CD14-positive monocyte (primary cell): ENCODE data around the gene HTRA3. TPM values are rescaled to one million over a fixed set of nuclear protein-coding genes. Genes with fewer than 3 reads are reported as not detected.

Experiments
- DNase-seq, 3 donors: peaks; one replicate each; pipeline ENCODE4 v3.0.0-alpha.2; 2011 to 2022
- H2AFZ ChIP-seq: 2 replicates; pipeline ENCODE4 v1.6.0; 2012; ENCODE audit warnings: mild to moderate bottlenecking, low read depth, low read length, inconsistent platforms; ENCODE audit not compliant: insufficient read depth, poor library complexity, severe bottlenecking
- H3K27ac ChIP-seq, 2 donors: 1 replicate in 1 of 2; 2 replicates in 1 of 2; pipeline ENCODE4 v1.5.1; 2012 to 2013; ENCODE audit warnings: low read length in 2 of 2, control low read depth in 1 of 2, inconsistent platforms in 1 of 2, low read depth in 1 of 2, mild to moderate bottlenecking in 1 of 2
- H3K27me3 ChIP-seq, 2 donors: one replicate each; pipeline versions ENCODE4 v1.6.0 to v1.6.1; 2011 to 2013; ENCODE audit warnings: low read length in 2 of 2; ENCODE audit not compliant: control insufficient read depth in 2 of 2, insufficient read depth in 2 of 2
- H3K36me3 ChIP-seq, 2 donors: replicated peaks in 1 of 2; 1 replicate in 1 of 2; 2 replicates in 1 of 2; pipeline versions ENCODE4 v1.5.1 to v1.6.1; 2012 to 2013; ENCODE audit warnings: low read length in 2 of 2, control low read depth in 1 of 2, inconsistent platforms in 1 of 2, mild to moderate bottlenecking in 1 of 2; ENCODE audit not compliant: insufficient read depth in 2 of 2, control insufficient read depth in 1 of 2
- H3K4me1 ChIP-seq, 2 donors: 1 replicate in 1 of 2; 2 replicates in 1 of 2; pipeline versions ENCODE4 v1.5.1 to v1.6.1; 2012 to 2013; ENCODE audit warnings: low read length in 2 of 2, control low read depth in 1 of 2, inconsistent platforms in 1 of 2, mild to moderate bottlenecking in 1 of 2, moderate library complexity in 1 of 2; ENCODE audit not compliant: insufficient read depth in 2 of 2, control insufficient read depth in 1 of 2
- H3K4me2 ChIP-seq: replicated peaks from 2 replicates; pipeline ENCODE3; 2012; ENCODE audit warnings: low read length, moderate library complexity, mild to moderate bottlenecking; ENCODE audit not compliant: poor library complexity, severe bottlenecking; ENCODE audit errors: extremely low read depth
- H3K4me3 ChIP-seq, 3 experiments: fragments of 200-600 bp in 1 of 3; sonication (generic) in 1 of 3; replicated peaks in 1 of 3; 1 replicate in 2 of 3; 2 replicates in 1 of 3; pipeline ENCODE4 v1.5.1; 2011 to 2013; ENCODE audit warnings: low read length in 3 of 3, mild to moderate bottlenecking in 3 of 3, control low read depth in 2 of 3, low read depth in 2 of 3, inconsistent platforms in 1 of 3, moderate library complexity in 1 of 3
- H3K79me2 ChIP-seq: 2 replicates; pipeline ENCODE4 v1.6.0; 2012; ENCODE audit warnings: mild to moderate bottlenecking, control low read depth, inconsistent platforms, low read length, moderate library complexity; ENCODE audit not compliant: insufficient read depth
- H3K9ac ChIP-seq: 2 replicates; pipeline ENCODE4 v1.6.0; 2017; ENCODE audit warnings: low read length, mild to moderate bottlenecking; ENCODE audit not compliant: insufficient read depth, poor library complexity, severe bottlenecking
- H3K9me3 ChIP-seq, 2 donors: replicated peaks in 1 of 2; 1 replicate in 1 of 2; 2 replicates in 1 of 2; pipeline versions ENCODE4 v1.5.1 to v1.6.1; 2012 to 2013; ENCODE audit warnings: low read length in 2 of 2, control low read depth in 1 of 2; ENCODE audit not compliant: control insufficient read depth in 1 of 2, insufficient read depth in 1 of 2
- H4K20me1 ChIP-seq: 2 replicates; pipeline ENCODE4 v1.6.0; 2012; ENCODE audit warnings: mild to moderate bottlenecking, low read length, control low read depth, moderate library complexity; ENCODE audit not compliant: insufficient read depth
- H3K27ac Mint-ChIP-seq, 7 donors: one replicate each; pipeline ENCODE4 v1.8.0; 2020; ENCODE audit warnings: mild to moderate bottlenecking in 7 of 7, mixed read lengths in 7 of 7, moderate library complexity in 6 of 7, inconsistent platforms in 2 of 7
- H3K27me3 Mint-ChIP-seq, 3 donors: one replicate each; pipeline ENCODE4 v1.8.0; 2021 to 2022; ENCODE audit warnings: low read depth in 3 of 3, mild to moderate bottlenecking in 3 of 3, mixed read lengths in 3 of 3, moderate library complexity in 3 of 3, inconsistent platforms in 1 of 3
- H3K36me3 Mint-ChIP-seq, 2 donors: one replicate each; pipeline ENCODE4 v1.8.0; 2020; ENCODE audit warnings: mixed read lengths in 2 of 2, inconsistent platforms in 1 of 2, mild to moderate bottlenecking in 1 of 2
- H3K4me1 Mint-ChIP-seq: one replicate; pipeline ENCODE4 v1.8.0; 2020; ENCODE audit warnings: mild to moderate bottlenecking, mixed read lengths
- H3K4me3 Mint-ChIP-seq, 2 donors: one replicate each; pipeline ENCODE4 v1.8.0; 2020; ENCODE audit warnings: mild to moderate bottlenecking in 2 of 2, mixed read lengths in 2 of 2, moderate library complexity in 1 of 2
- H3K9me3 Mint-ChIP-seq, 7 donors: one replicate each; pipeline ENCODE4 v1.8.0; 2020 to 2022; ENCODE audit warnings: mixed read lengths in 7 of 7, mild to moderate bottlenecking in 6 of 7, moderate library complexity in 6 of 7, inconsistent platforms in 2 of 7
- WGBS: methylation state at CpG from one replicate; pipeline ENCODE4 v1.1.5; 2013; ENCODE audit warnings: missing lambda C conversion rate; ENCODE audit not compliant: insufficient coverage; 5-methylcytosine and 5-hydroxymethylcytosine counted together
- intact Hi-C, 2 donors: fragments of 100-400 bp; cut with micrococcal nuclease; formaldehyde crosslinking; loops; one replicate each; pipeline versions ENCODE4 v1.15.0 to v1.15.1; 2023
- polyA plus RNA-seq, 3 donors: library from polyadenylated mRNA; depleted of rRNA in 1 of 3; unstranded in 2 of 3; stranded (reverse) in 1 of 3; fragments of 300-500 nt in 2 of 3; fragments of >200 nt in 1 of 3; fragmentation: Illumina TruSeq in 2 of 3; gene quantifications; 1 replicate in 2 of 3; 2 replicates in 1 of 3; pipeline ENCODE4 v1.2.3, GENCODE V29; 2012 to 2021
- TF ChIP-seq, protein P1 (sequence below): fragments of 200-600 bp; IDR thresholded peaks from one replicate; pipeline ENCODE4 v1.8.0; 2022; ENCODE audit warnings: antibody characterized with exemption, mild to moderate bottlenecking

Gene HTRA3
- polyA plus RNA-seq, 3 donors = not detected

DNA sequence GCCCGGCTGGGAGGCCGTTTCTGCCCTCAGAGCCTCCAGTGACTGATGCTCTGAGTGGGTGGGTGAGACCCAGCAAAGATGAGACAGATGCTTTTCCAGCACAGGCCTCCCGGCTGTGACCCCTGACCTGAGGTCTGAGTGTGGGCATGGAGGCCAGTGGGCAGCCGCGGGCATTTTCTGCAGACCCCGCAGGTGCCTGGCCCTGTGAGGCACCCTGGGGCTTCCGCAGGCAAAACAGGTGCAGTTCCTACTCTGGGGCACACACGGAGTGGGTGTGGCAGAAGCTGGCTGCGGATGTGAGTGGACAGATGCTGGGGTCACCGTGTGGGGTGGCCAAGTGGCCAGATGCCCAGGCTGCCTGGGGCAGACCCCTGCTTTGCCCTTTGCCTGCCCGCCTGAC, 14.8 kb downstream of the HTRA3 start:
- no peaks in the 10 kb centered on the region for H3K36me3 ChIP-seq
- H3K79me2 ChIP-seq = no peaks in the 10 kb centered on the region
- 86% methylated on average over 11 of the region's 11 CpGs for WGBS
- intact Hi-C loops = no loop called here
- H3K27me3 ChIP-seq = no peaks in the 10 kb centered on the region
- H2AFZ ChIP-seq = no peak overlapping the region
- H3K9ac ChIP-seq = no peak overlapping the region
- no peak overlapping the region for H3K4me3 ChIP-seq
- no peaks in the 10 kb centered on the region for H3K36me3 Mint-ChIP-seq
- no peaks in the 10 kb centered on the region for H3K9me3 ChIP-seq
- no peak overlapping the region for H3K4me3 Mint-ChIP-seq
- H4K20me1 ChIP-seq = no peaks in the 10 kb centered on the region
- H3K4me1 Mint-ChIP-seq = peaks cover 14% of the 10 kb centered on the region
- no peak for DNase-seq
- no peak overlapping the region for H3K27ac ChIP-seq
- peaks cover 0 to 4% (median 2%) of the 10 kb centered on the region in 7 donors for H3K9me3 Mint-ChIP-seq
- H3K4me1 ChIP-seq = peaks cover 0 to 5% of the 10 kb centered on the region in 2 donors
- no peak overlapping the region for H3K4me2 ChIP-seq
- TF ChIP-seq, protein P1, sequence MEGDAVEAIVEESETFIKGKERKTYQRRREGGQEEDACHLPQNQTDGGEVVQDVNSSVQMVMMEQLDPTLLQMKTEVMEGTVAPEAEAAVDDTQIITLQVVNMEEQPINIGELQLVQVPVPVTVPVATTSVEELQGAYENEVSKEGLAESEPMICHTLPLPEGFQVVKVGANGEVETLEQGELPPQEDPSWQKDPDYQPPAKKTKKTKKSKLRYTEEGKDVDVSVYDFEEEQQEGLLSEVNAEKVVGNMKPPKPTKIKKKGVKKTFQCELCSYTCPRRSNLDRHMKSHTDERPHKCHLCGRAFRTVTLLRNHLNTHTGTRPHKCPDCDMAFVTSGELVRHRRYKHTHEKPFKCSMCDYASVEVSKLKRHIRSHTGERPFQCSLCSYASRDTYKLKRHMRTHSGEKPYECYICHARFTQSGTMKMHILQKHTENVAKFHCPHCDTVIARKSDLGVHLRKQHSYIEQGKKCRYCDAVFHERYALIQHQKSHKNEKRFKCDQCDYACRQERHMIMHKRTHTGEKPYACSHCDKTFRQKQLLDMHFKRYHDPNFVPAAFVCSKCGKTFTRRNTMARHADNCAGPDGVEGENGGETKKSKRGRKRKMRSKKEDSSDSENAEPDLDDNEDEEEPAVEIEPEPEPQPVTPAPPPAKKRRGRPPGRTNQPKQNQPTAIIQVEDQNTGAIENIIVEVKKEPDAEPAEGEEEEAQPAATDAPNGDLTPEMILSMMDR = no peak
- no peak overlapping the region for H3K27ac Mint-ChIP-seq
- peaks cover under 1 to 5% (median 3%) of the 10 kb centered on the region in 3 donors for H3K27me3 Mint-ChIP-seq

DNA sequence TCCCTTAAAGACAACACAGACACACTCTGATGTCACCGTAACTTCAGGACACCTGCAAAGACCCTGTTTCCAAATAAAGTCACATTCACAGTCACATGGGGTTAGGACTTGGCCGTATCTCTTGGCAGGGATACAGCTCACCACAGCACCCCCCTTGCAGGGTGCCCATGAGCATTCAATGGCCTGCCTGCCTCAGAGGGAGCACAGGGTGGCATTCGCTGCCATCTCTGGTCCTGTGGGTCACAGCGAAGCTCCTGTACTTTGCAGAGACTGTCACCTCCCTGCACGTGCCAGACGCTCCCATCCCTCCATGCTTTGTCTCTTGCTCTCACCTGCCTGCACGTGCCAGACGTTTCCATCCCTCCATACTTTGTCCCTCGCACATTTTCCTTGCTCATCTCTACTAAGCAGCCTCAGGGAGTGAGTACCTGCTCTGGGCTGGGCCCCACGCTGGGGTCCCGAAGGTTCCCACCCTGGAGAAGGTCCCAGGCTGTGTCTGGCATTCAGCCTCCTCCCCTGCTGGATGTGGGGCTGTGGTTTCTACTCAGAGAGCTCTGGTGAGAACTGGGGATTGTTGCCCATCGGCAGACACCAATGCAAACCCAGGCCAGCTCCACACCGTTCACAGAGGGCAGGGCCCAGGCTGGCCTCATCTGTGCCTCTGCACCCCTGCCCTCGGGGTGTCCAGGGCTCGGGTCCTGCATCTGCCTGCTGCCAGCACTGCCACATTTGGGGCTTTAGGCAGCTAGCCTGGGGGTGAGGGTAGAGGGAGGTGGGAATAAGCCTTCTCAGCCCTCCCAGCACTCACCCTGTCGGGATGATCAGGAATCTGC, 15.8 kb downstream of the HTRA3 start:
- Histone ChIP-seq H3K9me3 (no peaks in the 10 kb centered on the region), H3K27me3 (no peaks in the 10 kb centered on the region), H3K36me3 (no peaks in the 10 kb centered on the region), H3K9ac (no peak overlapping the region), H3K4me3 (no peak overlapping the region), H4K20me1 (no peaks in the 10 kb centered on the region), H2AFZ (no peak overlapping the region), H3K27ac (no peak overlapping the region), H3K4me2 (no peak overlapping the region), H3K4me1 (peaks cover 0 to 5% of the 10 kb centered on the region in 2 donors), H3K79me2 (no peaks in the 10 kb centered on the region)
- no peak for DNase-seq
- WGBS = 86% methylated on average over 10 of the region's 16 CpGs
- no peak overlapping the region for H3K27ac Mint-ChIP-seq
- no peaks in the 10 kb centered on the region for H3K36me3 Mint-ChIP-seq
- peaks cover 0 to 5% (median 0%) of the 10 kb centered on the region in 3 donors for H3K27me3 Mint-ChIP-seq
- no peak overlapping the region for H3K4me3 Mint-ChIP-seq
- intact Hi-C loops = no loop called here
- peaks cover 13% of the 10 kb centered on the region for H3K4me1 Mint-ChIP-seq
- peaks cover 0 to 4% (median 2%) of the 10 kb centered on the region in 7 donors for H3K9me3 Mint-ChIP-seq
- TF ChIP-seq, protein P1 = no peak
